Superior temporal gyrus (tissue), 1 donor: Measurements from ENCODE around the gene SLC1A4.
"Not testable (repeated sequence)": the region's sequence is repeated elsewhere in the genome, so short reads cannot be mapped to it uniquely, and the experiment has no call there.

Experiments used
- DNase-seq: peaks from one replicate; pipeline ENCODE4 v3.0.0-alpha.2; 2016; ENCODE audit errors: extremely low spot score

The SLC1A4 gene

GRCh38 chr2:64992218-64992617 lies 3.0 kb downstream of the SLC1A4 start:
- no peak for DNase-seq

- no peak for DNase-seq
These were observed 3.8 kb downstream of the SLC1A4 start for GRCh38 chr2:64992990-64993389.

- DNase-seq, result no peak
These were observed 5.8 kb downstream of the SLC1A4 start for GRCh38 chr2:64995041-64995440.

GRCh38 chr2:64996871-64997307 lies 7.7 kb downstream of the SLC1A4 start:
- no peak for DNase-seq

- DNase-seq, result no peak
These were observed 9.5 kb downstream of the SLC1A4 start for GRCh38 chr2:64998658-64999061.

DNA sequence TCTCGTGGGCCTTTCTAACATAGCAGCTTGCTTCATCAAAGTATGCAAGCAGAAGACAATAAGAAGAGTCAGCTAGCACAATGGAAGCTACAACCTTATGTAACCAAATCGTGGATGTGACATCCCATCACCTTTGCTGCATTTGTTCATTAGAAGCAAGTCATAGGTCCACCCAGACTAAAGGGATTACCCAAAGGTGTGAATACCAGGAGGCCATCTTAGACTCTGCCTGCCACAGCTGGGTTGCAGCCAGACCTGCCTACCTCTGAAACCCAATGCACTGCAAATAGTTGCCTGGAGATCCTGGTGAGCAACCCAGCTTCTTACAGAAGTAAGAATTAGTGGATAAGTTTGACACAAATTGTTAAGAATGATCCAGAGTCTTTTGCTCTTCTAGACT lies 10.6 kb downstream of the SLC1A4 start:
- DNase-seq, result no peak

DNA sequence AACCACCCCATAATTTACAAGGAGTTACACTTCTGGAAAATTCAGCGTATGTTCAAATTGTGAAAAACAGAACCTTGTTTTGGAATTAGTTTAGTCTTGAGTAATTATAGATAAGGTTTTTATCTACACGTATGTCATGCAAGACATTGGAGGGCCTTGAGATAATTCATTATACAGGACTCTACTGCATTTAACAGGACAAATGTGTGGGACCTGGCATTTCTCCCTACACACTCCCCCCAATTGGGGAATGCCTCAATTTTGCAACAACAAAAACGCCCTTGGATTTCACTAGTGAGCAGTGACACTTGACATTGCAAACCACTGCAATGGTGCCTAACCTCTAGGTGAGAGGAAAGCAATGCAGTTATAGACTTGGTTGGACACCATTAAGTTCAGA lies 11.4 kb downstream of the SLC1A4 start:
- no peak for DNase-seq

DNA sequence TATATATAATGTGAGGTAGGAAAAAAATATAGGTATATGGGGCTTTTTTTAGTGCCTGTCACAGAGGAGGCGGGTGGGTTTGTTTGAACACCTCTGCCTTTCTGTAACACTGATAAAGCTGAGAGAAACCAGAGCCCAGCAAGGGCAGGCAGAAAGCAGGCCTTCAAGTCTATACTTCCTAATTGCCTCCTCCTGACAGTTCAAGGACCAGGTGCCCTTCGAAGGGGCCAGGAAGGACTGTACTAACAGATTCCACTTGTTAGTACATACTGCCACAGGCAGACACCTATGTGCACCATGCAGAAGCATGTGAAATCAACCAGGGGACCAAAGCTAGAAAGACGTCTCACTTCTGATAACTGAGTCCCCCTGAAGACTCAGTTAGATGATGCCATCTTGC lies 13.8 kb downstream of the SLC1A4 start:
- no peak for DNase-seq

- not testable (repeated sequence) for DNase-seq
These were observed 15.0 kb downstream of the SLC1A4 start for GRCh38 chr2:65004232-65004631.

- no peak for DNase-seq
These were observed 24.6 kb downstream of the SLC1A4 start for GRCh38 chr2:65013776-65014175.

GRCh38 chr2:65015731-65016130 lies 26.5 kb downstream of the SLC1A4 start:
- no peak for DNase-seq

DNA sequence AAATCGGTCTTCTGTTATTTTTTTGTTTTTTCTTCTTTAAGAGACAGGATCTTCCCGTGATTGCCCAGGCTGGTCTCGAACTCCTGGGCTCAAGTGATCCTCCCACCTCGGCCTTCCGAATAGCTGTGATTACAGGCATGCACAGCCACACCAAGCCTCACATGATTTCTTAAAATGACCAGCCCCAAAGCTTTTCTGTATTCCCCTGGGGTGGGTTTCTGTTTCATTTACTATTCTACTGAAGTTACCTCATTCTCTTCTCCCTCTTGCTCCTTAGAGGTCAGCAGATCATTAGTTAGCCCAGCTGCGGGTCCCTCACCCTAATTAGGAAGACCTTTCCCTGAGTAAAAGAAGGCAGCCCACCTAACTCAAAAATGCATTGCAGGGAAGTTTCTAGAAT lies 27.6 kb downstream of the SLC1A4 start:
- DNase-seq, result no peak

DNA sequence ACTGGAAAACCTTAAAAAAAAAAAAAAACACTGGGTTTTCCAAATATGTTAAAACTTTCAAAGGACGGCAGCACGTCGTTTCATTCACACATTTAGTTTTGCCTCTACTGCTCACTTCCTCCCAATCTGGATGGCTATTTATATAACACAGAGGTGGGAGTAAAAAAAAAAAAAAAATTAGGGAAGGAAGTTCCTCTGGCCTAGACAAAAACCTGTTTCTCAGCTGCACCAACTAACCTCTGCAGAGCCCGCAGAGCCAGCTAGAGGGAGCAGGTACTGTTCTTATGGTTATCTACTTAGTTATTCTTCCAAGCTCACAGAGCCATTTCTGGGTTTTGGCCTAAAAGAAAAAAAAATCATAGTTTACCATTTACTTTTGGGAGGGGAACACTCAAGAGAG lies 28.1 kb downstream of the SLC1A4 start:
- peak; percentile 56 for DNase-seq

GRCh38 chr2:65018141-65018582 lies 29.0 kb downstream of the SLC1A4 start:
- no peak for DNase-seq

- no peak for DNase-seq
These were observed 29.8 kb downstream of the SLC1A4 start for GRCh38 chr2:65019010-65019409.

DNA sequence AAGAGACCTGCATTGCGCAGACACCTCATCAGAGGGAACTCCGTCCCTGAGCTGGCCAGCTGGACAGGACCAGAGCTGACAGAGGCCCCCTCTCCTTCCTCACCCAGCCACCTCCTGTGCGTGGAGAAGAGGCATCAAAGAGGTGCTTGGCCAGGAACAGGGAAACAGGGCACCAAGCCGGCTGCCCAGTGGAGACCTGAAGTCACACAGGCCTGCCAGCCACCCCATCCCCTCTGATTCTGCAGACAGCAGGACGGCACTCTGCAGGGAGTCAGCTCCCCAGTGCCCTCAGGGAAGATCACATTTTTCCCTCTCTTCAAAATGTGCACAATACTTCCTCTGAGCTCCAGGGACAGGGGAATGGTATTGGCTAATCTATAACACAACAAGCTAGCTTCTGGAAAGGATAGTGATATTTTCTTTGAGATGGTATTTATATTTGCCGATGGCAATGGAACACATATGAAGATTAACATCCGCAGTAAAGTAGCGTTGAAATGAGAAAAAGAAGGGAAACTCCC lies 30.5 kb downstream of the SLC1A4 start:
- DNase-seq, result no peak

DNA sequence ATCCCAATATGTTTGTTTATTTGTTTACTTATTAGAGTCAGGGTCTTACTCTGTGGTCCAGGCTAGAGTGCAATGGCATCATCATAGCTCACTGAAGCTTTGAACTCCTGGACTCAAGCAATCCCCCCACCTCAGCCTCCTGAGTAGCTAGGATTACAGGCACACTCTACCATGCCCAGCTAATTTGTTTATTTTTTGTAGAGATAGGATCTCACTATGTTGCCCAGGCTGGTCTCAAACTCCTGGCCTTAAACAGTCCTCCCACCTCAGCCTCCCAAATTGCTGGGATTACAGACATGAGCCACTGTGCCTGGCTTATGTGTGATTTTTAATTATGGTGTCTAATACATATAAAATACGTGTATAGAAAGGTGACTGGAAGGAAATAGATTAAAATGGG lies 31.1 kb downstream of the SLC1A4 start:
- DNase-seq, result not testable (repeated sequence)

- DNase-seq, result no peak
These were observed 31.8 kb downstream of the SLC1A4 start for GRCh38 chr2:65020943-65021528.

DNA sequence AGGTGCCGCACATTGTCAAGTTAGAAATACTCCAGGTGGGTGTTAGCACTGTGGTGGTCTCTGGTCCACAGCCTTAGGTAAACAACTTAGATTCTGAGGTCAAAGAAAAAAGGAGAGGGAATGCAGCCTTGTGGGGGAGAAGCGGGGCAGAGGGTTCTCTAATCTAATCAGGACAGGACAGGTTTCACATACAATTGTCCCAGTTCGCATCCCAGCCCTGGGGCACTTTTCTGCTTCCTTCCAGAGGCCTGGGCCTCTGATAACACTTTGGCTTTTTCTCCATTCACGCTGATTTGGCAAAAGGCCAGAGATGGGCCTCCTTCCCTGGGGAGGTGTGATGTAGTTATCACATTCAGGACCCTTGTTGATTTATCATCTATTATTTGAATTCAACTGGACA lies 32.5 kb downstream of the SLC1A4 start:
- no peak for DNase-seq

- DNase-seq, result no peak
These were observed 33.0 kb downstream of the SLC1A4 start for GRCh38 chr2:65022189-65022588.

- no peak for DNase-seq
These were observed 34.5 kb downstream of the SLC1A4 start for GRCh38 chr2:65023742-65024141.

DNA sequence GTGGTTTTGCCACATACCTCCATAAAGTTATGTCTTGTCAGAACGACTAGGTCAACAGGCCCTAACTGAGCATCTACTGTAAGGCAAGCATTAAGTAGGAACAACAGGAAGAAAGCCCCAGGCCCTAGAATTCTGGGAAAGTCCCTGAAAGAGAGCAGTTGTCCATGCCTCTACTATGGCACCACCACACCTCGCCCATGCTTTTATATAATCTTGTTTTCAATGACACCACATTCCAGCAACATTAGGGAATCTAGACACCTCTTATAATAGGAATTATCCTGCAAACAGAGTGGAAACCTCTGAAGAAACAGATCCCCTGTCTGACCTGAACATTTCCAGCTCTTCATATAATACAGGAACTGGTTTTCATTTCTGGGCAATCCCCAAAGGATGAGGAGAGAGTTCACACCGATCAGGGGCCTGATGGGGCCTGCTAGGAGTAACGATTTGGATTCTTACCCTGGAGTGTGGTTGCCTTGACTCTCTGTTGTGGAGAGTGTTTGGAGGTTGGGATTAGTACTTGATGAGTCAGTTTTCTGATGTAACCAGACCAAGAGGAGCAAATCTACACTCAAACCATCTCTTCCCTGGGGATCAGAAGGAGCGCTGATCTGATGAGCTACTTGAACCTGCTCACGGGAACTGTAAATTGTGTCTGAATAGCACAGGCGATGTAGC lies 35.1 kb downstream of the SLC1A4 start:
- no peak for DNase-seq

DNA sequence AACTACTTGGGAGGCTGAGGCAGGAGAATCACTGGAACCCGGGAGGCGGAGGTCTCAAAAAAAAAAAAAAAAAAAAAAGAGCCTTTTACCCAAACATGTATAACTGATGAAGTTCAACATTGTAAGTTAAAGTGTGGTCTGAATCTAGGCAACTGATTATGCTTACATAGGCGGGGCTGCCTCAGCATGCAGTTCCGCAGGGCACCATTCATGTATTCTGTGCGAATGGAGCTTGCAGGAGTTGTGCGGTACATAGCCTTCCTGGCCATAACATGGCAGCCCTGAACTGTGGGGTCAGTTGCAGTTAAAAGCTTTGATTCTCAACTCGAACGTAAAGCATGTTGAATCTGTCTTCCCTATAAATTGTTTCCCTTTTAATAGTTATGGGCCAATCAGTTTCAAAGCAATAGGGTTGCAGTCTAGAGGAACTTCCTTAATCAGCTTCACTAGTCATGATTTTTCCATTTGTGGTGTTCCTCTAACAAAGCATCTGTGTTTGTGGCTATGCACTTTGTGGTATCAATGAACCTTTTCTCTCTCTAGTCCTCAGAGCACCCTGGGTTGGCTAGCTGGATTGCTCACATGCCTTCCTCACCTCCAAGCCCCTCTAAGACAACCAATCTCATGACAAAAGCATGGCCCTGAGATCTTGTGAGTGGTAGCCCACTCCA lies 36.4 kb downstream of the SLC1A4 start:
- DNase-seq, result no peak
